DMS 273 (cell line): ENCODE results near the gene DPT.
A peak's percentile ranks its signal among the peaks of the same experiment; 100 is the strongest.

ENCODE experiments used
- DNase-seq: peaks from one replicate; lab custom pipeline; 2025; ENCODE audit not compliant: unreplicated experiment; lab: John Stamatoyannopoulos, UW

The DPT gene

GRCh38 chr1:168736520-168736919, 7.5 kb upstream of the DPT start:
- no peak for DNase-seq

GRCh38 chr1:168735974-168736373, 7.0 kb upstream of the DPT start:
- DNase-seq: no peak

GRCh38 chr1:168734946-168735345, 5.9 kb upstream of the DPT start:
- no peak for DNase-seq

- DNase-seq: no peak
Measured at GRCh38 chr1:168734271-168734670, 5.3 kb upstream of the DPT start.

- no peak for DNase-seq
Measured at GRCh38 chr1:168733241-168733640, 4.2 kb upstream of the DPT start.

- DNase-seq: no peak
Measured at GRCh38 chr1:168732736-168733135, 3.7 kb upstream of the DPT start.

GRCh38 chr1:168731244-168731953, 2.4 kb upstream of the DPT start:
- DNase-seq: no peak

- DNase-seq: no peak
Measured at GRCh38 chr1:168729405-168729802, 398 bp upstream of the DPT start.

- DNase-seq: no peak
Measured at GRCh38 chr1:168726719-168727118, 2.3 kb downstream of the DPT start.

- no peak for DNase-seq
Measured at GRCh38 chr1:168726281-168726680, 2.7 kb downstream of the DPT start.

- DNase-seq: no peak
Measured at GRCh38 chr1:168725831-168726230, 3.2 kb downstream of the DPT start.

GRCh38 chr1:168725060-168725459, 3.9 kb downstream of the DPT start:
- no peak for DNase-seq

- peak; percentile 4 for DNase-seq
Measured at GRCh38 chr1:168723000-168723399, 6.0 kb downstream of the DPT start.

- DNase-seq: no peak
Measured at GRCh38 chr1:168720839-168721238, 8.2 kb downstream of the DPT start.

GRCh38 chr1:168719306-168720111, 9.5 kb downstream of the DPT start:
- DNase-seq: no peak

- no peak for DNase-seq
Measured at GRCh38 chr1:168717906-168718891, 10.8 kb downstream of the DPT start.

GRCh38 chr1:168714012-168714411, 15.0 kb downstream of the DPT start:
- DNase-seq: no peak

GRCh38 chr1:168709405-168710363, 19.3 kb downstream of the DPT start:
- DNase-seq: no peak

- DNase-seq: no peak
Measured at GRCh38 chr1:168708698-168709404, 20.2 kb downstream of the DPT start.
